NCI-H446 (cell line): ENCODE results near the gene GABRG3.
"Not testable (repeated sequence)": the region's sequence is repeated elsewhere in the genome, so short reads cannot be mapped to it uniquely, and the experiment has no call there.

ENCODE experiments used
- DNase-seq, 2 experiments: peaks; one replicate each; lab custom pipeline; 2025; lab: John Stamatoyannopoulos, UW

Gene GABRG3

DNA sequence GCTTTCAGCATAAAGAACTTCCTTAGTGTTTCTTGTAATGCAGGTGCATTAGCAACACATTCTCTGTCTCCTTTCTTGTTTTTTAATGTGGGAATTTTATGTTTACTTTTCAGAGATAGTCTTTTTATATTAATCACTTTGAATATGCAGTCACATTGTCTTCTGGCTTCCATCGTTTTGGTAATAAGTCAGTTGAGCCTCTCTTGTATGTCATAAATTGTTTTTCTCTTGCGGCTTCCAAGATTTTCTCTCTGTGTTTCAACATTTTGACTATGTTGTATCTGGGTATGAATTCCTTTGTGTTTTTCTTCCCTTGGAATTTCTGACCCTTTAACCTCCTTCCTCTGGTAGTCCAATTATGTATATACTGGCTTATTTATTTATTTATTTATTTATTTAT lies 25.3 kb downstream of the GABRG3 start:
- no peak for DNase-seq

- not testable (repeated sequence) for DNase-seq
These were observed 32.0 kb downstream of the GABRG3 start for GRCh38 chr15:27003003-27003402.

DNA sequence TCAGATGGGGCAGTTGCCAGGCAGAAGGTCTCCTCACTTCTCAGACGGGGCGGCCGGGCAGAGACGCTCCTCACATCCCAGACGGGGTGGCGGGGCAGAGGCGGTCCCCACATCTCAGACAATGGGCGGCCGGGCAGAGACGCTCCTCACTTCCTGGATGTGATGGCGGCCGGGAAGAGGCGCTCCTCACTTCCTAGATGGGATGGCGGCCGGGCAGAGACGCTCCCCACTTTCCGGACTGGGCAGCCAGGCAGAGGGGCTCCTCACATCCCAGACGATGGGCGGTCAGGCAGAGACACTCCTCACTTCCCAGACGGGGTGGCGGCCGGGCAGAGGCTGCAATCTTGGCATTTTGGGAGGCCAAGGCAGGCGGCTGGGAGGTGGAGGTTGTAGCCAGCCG lies 33.2 kb downstream of the GABRG3 start:
- not testable (repeated sequence) for DNase-seq

- DNase-seq: peak; percentile 4 to 61
These were observed 46.3 kb downstream of the GABRG3 start for GRCh38 chr15:27017168-27017809.

DNA sequence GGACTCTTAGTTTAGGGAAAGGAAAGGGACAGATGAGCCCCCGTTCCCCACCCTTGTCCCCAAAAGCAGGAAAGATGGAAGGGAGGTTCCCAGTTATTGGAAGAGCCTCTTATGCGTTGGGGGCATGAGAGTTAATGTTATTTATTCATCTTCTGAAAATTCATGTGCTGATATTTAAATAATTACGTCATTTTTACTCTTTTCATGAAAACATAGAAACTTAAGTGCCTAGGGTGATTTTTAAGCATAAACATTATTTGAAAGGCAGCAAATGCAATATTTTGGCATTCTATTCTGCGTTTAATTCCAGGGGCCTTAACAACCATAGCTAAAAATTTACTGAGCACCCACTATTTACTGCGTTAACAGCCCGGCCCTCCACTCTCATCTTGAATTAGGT lies 48.7 kb downstream of the GABRG3 start:
- no peak for DNase-seq

DNA sequence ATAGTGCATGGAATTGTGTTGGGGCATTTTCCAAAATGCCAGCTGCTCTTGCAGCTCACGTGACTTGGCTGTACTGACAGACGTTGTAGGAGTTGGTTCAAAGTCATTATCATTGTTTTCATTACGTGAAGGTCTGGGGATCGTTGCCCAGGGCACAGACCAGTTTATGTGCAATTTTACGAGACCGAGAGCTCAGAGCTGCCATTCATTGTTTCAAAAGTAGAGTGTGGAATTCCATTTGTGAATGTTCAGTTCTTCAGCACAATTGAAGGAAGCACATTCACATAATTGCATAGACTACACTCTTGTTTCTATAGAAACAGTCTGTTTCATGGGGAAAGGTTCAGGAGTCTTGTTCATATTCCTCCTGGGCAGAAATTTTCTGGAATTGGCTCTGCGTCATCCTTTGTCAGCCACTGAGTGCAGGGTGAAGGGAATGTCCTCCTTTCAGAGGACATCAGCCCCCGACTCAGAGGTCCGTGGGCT lies 54.5 kb downstream of the GABRG3 start:
- DNase-seq: no peak

GRCh38 chr15:27027229-27027628 lies 56.2 kb downstream of the GABRG3 start:
- no peak for DNase-seq

DNA sequence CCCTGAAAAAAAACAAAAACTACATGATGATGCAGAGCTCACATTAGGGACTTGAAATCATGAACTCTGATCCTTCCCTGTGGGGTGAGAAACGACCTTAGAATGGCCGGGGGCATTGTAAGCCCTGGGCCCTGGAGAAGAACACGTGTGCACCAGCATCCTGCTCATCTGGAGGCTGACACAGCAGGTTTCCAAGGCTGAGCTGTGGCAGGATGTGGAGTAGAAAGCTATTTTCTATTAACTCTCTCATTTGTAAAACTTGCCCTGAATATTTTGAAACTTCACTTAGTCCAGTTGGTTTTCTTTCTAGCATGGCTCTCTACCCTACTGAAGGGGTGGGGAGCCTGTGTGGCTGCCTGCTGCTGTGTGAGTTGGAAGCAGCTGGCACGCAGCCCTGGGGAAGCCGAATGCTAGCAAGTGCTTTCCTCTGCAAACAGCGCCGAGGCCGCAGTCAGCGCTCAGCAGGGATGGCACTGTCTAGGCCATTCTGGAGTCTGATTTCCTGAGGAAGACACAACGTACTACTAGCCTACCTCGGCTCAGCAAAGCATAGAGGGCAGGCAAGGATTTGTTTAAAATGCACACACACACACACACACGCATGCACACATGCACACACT lies 58.0 kb downstream of the GABRG3 start:
- no peak for DNase-seq

GRCh38 chr15:27036210-27036609 lies 65.2 kb downstream of the GABRG3 start:
- no peak for DNase-seq

DNA sequence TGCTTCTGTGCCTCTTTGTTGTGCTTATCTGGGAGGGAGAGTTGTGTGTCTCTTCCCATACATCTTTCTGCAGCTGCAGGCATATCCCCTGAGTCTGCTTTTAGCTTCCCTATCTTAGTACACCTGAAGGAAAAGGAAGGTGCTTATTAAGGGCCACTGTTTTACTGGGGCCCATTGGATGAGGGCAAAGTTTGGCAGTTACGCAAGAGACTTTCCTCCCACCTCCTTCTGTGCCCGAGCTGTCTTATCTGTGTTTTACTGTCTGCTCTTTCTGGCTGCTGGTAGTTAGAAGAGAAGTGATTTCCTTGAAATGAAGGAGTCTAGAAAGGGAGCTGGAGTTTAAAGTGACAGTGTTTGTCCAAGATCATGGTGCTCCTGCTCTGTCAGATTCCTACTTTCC lies 66.5 kb downstream of the GABRG3 start:
- DNase-seq: no peak

DNA sequence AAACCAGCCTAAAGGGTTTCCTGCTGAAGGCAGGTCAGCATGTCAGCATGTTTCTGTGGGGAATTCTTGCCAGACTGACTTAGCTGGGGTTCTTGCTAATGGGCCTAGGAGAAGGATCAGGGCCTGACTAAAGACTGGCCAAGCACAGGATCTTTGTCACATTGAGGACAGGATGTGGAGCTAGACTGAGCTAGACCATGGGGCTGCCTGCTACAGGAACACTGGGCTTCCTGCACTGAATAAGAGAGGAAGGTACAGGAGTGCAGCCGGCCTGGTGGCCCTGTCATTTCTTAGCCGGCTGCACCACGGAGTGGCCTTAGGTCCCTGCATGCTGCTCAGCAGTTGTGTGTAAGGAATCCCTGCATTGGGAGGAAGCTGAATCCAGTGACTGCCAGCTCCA lies 68.2 kb downstream of the GABRG3 start:
- no peak for DNase-seq

DNA sequence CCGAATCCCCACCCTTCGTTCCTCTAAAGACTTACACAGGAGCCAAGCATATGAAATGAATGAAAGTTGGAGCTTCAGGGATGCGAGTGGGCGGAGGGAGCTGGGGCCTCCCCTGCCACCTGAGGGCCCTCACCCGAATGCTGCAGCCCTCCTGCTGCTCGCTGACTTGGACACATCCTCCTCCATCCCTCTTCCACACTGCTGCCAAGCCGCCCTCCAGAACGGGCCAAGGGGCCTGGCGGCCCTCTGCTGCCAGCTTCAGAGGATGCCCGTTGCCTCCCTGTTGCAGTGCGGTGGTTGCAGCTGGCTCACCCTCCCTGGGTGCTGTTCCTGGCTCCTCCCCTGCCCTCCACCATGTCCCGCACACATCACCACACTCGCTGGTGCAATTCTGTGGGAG lies 71.2 kb downstream of the GABRG3 start:
- DNase-seq: no peak

DNA sequence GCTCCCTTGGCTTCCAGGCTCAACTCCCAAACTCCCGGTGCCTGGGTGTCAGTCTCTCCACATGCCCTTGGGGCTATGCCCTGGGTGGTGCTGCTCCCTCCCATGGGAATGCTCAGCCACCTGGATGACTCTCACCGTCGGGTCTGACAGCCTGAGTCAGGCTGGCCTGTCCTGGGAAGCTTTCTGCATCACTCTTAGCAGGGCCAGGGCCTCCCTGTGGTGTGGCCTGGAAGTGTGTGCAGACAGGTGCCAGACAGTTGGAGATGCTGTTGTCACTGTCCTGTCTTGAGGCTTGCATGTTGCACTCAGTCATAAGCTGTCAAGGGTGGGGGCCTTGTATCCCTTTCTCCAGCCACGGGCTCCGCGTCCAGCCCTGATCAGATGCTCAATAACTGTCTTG lies 71.7 kb downstream of the GABRG3 start:
- DNase-seq: no peak

DNA sequence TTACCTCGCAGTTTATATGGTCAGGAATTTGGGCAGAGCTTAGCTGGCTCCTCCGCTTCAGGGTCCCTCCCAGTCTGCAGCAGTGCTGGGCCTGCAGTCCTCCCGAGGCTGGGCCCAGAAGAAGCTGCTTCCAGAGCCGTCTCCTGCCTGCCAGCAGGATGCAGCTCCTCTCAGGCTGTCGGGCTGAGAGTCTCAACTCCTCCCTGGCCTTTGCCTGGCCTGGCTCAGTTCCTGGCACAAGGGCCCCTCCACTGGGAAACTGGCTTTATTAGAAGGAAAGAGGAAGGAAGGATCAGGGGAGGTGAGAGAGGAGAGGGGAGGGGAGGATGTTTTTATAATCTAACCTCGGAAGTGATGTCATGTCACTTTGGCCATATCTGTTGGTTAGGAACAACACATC lies 72.8 kb downstream of the GABRG3 start:
- DNase-seq: no peak

- DNase-seq: no peak
These were observed 74.8 kb downstream of the GABRG3 start for GRCh38 chr15:27045796-27046195.

- no peak for DNase-seq
These were observed 75.9 kb downstream of the GABRG3 start for GRCh38 chr15:27046880-27047279.

- no peak for DNase-seq
These were observed 79.2 kb downstream of the GABRG3 start for GRCh38 chr15:27050163-27050562.

DNA sequence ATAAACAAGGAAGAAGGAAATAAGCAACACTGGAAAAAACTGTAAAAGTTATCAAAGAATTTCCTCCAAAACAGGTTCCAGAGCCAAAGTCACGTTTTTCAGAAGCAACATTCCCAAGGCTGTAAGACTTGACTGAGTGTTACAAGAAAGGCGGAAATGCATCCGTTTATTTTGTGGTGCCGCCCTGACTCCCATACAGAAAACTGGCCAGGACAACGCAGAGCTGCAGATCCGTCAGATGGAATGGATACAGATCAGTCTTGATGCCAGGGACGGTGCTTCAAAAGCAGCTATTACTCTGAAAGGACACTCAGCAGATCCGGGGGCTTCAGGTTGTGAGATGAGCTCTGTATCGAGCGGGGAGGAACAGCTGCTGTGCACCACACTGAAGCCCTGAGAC lies 83.4 kb downstream of the GABRG3 start:
- DNase-seq: no peak

- DNase-seq: no peak
These were observed 87.1 kb downstream of the GABRG3 start for GRCh38 chr15:27057904-27058645.

- DNase-seq: no peak
These were observed 88.0 kb downstream of the GABRG3 start for GRCh38 chr15:27058939-27059338.

DNA sequence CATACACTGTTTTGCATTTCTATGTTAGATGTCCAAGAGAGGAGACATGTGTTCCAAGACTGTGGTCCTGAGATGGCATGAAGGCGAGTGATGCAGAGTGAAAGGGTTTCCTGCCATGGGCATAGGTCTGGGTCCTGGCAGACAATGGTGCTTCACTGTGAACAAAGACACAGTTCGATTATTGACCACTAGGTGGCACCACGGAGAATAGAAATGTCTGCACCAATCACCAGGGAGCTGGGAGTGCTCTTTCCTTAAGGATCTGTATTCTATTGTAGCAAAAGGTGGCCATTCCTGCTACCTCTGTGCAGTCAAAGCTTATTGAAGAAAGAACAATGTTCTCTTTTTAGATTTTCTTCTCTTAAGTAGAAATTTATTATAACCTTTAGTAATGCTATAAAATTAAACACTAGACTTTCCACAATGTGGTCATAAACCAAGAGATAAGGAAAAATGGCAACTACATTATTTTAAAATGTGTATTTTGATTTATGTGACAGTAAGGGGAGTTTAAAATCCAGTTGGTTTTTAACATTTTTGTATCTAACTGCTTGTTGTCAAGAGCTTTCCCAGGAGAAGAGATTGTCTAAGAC lies 88.7 kb downstream of the GABRG3 start:
- DNase-seq: peak in 1 of 2 experiments; percentile 48

DNA sequence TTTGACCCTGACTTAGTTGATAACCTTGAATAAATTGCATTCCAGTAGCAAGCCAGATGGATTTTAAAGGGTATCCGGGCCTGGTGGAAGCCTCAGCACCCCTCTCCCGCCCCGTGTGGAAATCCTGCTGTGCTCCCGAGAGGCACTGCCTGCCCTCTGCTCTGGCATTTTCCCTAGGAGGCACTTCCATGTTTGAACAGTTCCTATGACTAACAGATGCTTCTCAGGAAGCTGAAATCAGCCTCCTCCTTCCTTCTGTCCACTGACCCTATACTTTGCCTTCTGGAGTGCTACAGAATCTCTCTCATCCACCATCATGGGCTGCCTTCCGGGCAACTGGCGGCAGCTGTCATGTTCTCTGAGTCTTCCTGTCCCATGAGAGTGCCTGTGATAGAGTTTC lies 90.8 kb downstream of the GABRG3 start:
- DNase-seq: no peak

- DNase-seq: no peak
These were observed 92.0 kb downstream of the GABRG3 start for GRCh38 chr15:27062951-27063350.
